Gastroesophageal sphincter (tissue), 4 donors: ENCODE results near the gene TMEM203. TPM values are rescaled to one million over a fixed set of nuclear protein-coding genes. Genes with fewer than 3 reads are reported as not detected.

Experiments used
- ATAC-seq: fragments of 150-250 bp; one replicate; pipeline ENCODE4 v1.9.1; 2016; ENCODE audit warnings: mild to moderate bottlenecking, moderate library complexity
- H3K27ac ChIP-seq, 4 donors: fragments of 200-600 bp; sonication (generic) in 3 of 4; 1 replicate in 3 of 4; 2 replicates in 1 of 4; pipeline ENCODE4 v1.5.1; 2016 to 2019
- H3K27me3 ChIP-seq: fragments of 200-600 bp; sonication (generic); one replicate; pipeline ENCODE4 v1.5.1; 2019
- H3K36me3 ChIP-seq, 2 donors: fragments of 200-600 bp; sonication (generic); one replicate each; pipeline ENCODE4 v1.5.1; 2019; ENCODE audit warnings: control low read depth in 1 of 2
- H3K4me1 ChIP-seq, 3 donors: fragments of 200-600 bp; sonication (generic); 1 replicate in 2 of 3; 2 replicates in 1 of 3; pipeline ENCODE4 v1.5.1; 2016 to 2019; ENCODE audit warnings: control low read depth in 2 of 3
- H3K4me3 ChIP-seq, 2 donors: fragments of 200-600 bp; sonication (generic); one replicate each; pipeline ENCODE4 v1.5.1; 2019; ENCODE audit warnings: mild to moderate bottlenecking in 1 of 2, moderate library complexity in 1 of 2
- H3K9me3 ChIP-seq, 3 donors: fragments of 200-600 bp; sonication (generic); one replicate each; pipeline ENCODE4 v1.5.1; 2017 to 2019; ENCODE audit warnings: control low read depth in 2 of 3
- CTCF ChIP-seq, 4 experiments: fragments of 200-600 bp in 2 of 4; fragments of 450-650 bp in 2 of 4; sonication (generic) in 1 of 4; IDR thresholded peaks; one replicate each; pipeline ENCODE4 v1.5.1; 2017 to 2019; ENCODE audit warnings: antibody characterized with exemption in 4 of 4, mild to moderate bottlenecking in 2 of 4, moderate library complexity in 2 of 4
- EP300 ChIP-seq: sonication (generic); formaldehyde crosslinking; IDR thresholded peaks from one replicate; pipeline ENCODE4 v1.6.1; 2017; ENCODE audit warnings: antibody characterized with exemption, mild to moderate bottlenecking
- POLR2A ChIP-seq, 2 donors: fragments of 450-650 bp; IDR thresholded peaks; one replicate each; pipeline ENCODE4 v1.6.1; 2017; ENCODE audit warnings: antibody characterized with exemption in 2 of 2, mild to moderate bottlenecking in 2 of 2, moderate library complexity in 1 of 2
- POLR2AphosphoS5 ChIP-seq: sonication (generic); formaldehyde crosslinking; IDR thresholded peaks from one replicate; pipeline ENCODE4 v1.6.1; 2017; ENCODE audit warnings: antibody characterized with exemption
- WGBS, 2 donors: methylation state at CpG; one replicate each; pipeline ENCODE4 v1.1.5; 2018; ENCODE audit warnings: low coverage in 1 of 2; 5-methylcytosine and 5-hydroxymethylcytosine counted together
- total RNA-seq, 4 donors: library from RNA; depleted of rRNA; stranded (reverse); fragments of >200 nt; gene quantifications; one replicate each; pipeline ENCODE4 v1.1.0, GENCODE V29; 2016

TMEM203 gene
- total RNA-seq, 4 donors from 2014 or later, result 21.9 to 36.1 (median 29.1) TPM

- peaks cover 0 to 39% of the 10 kb centered on the region in 2 donors for H3K36me3 ChIP-seq
- no peaks in the 10 kb centered on the region for H3K27me3 ChIP-seq
- H3K4me1 ChIP-seq, result peaks cover 0 to 21% (median 3%) of the 10 kb centered on the region in 3 donors
- H3K9me3 ChIP-seq, result no peaks in the 10 kb centered on the region
- ATAC-seq, result no peak
- WGBS, 2 donors, result 80 to 96% methylated on average over 3 to 5 of the region's 19 CpGs
- TF ChIP-seq CTCF (IDR thresholded peaks at IDR 0.05) (no peak), POLR2A (IDR thresholded peaks at IDR 0.05) (no peak), EP300 (no peak), POLR2AphosphoS5 (no peak)
- no peak overlapping the region for H3K27ac ChIP-seq
- H3K4me3 ChIP-seq, result no peak overlapping the region
Measured at GRCh38 chr9:137214620-137215019, 9.2 kb upstream of the TMEM203 start.

GRCh38 chr9:137213160-137214060 lies 8.0 kb upstream of the TMEM203 start:
- no peak for TF ChIP-seq EP300
- TF ChIP-seq CTCF (IDR thresholded peaks at IDR 0.05), result no peak
- TF ChIP-seq POLR2AphosphoS5, result no peak
- TF ChIP-seq POLR2A (IDR thresholded peaks at IDR 0.05), result no peak

GRCh38 chr9:137212520-137212919 lies 7.1 kb upstream of the TMEM203 start:
- TF ChIP-seq POLR2A (IDR thresholded peaks at IDR 0.05) (no peak), CTCF (IDR thresholded peaks at IDR 0.05) (no peak), EP300 (no peak)
- Histone ChIP-seq H3K9me3 (no peaks in the 10 kb centered on the region), H3K27me3 (no peaks in the 10 kb centered on the region), H3K4me1 (peaks cover 0 to 9% (median under 1%) of the 10 kb centered on the region in 3 donors), H3K4me3 (no peak overlapping the region), H3K27ac (no peak overlapping the region), H3K36me3 (peaks cover 0 to 53% of the 10 kb centered on the region in 2 donors)
- no CpG with 5 or more reads among the region's 21 CpGs for WGBS, 2 donors
- no peak for ATAC-seq

More at GRCh38 chr9:137213160-137214060, 8.0 kb upstream of the TMEM203 start:
- no peaks in the 10 kb centered on the region for H3K9me3 ChIP-seq
- H3K4me1 ChIP-seq, result peaks cover 0 to 15% (median 3%) of the 10 kb centered on the region in 3 donors
- 83% methylated on average over 12 of the region's 49 CpGs; no CpG with 5 or more reads in 1 of the 2 donors for whole genome bisulfite sequencing, 2 donors
- H3K27me3 ChIP-seq, result no peaks in the 10 kb centered on the region
- ATAC-seq, result no peak
- no peak overlapping the region for H3K4me3 ChIP-seq
- H3K27ac ChIP-seq, result no peak overlapping the region
- peaks cover 0 to 49% of the 10 kb centered on the region in 2 donors for H3K36me3 ChIP-seq

GRCh38 chr9:137211532-137211931 lies 6.1 kb upstream of the TMEM203 start:
- WGBS, 2 donors, result 76 to 82% methylated on average over 2 to 7 of the region's 13 CpGs
- Histone ChIP-seq H3K27me3 (no peaks in the 10 kb centered on the region), H3K36me3 (peaks cover 0 to 52% of the 10 kb centered on the region in 2 donors), H3K4me3 (no peak overlapping the region), H3K4me1 (peaks cover 1 to 13% (median 4%) of the 10 kb centered on the region in 3 donors), H3K9me3 (no peaks in the 10 kb centered on the region), H3K27ac (no peak overlapping the region)
- TF ChIP-seq EP300 (no peak), POLR2AphosphoS5 (no peak), CTCF (IDR thresholded peaks at IDR 0.05) (no peak), POLR2A (IDR thresholded peaks at IDR 0.05) (no peak)
- no peak for ATAC-seq
